ENCODE measurements around the gene TNNT1.
"Not testable (repeated sequence)": the region's sequence is repeated elsewhere in the genome, so short reads cannot be mapped to it uniquely, and the experiment has no call there.

TNNT1 gene

DNA sequence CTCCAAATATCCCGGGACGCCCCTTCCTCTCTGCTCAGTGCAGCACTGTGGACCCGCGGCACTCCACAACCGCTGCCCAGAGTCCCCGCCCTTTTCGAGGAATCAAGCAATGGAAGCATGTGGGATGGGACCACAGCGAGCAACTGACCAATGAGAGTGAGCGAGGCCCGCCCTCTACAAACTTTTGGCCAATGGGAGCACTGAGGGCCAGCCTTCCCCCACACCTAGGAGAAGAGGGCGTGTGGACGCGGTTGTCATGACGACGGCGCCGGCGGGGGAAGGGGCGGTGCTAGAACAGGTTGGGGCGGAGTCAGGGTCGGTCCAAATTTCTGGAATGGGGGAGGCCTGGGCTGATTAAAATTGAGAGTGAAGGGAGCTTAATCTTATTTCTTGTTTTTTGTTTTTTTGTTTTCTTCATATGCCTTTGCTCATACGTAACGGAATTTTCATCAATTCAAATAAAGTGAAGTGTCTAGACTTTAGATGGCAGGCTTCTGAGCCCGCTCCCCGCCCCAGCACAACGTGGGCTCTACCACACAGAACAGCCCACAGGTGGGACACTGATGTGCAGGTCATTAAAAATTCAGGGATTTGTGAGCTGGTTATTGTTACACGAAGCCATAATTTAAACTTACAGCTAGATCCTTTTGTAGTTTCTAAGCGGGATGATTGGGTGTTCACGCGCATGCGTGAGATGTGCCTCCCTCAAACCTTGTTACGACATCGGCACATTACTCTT, 17.7 kb upstream of the TNNT1 start, which contains the start of gene DNAAF3:
Gene DNAAF3, minus strand, starts transcription at position 84 of the 739 bp plus-strand sequence. CDS start 200 bp downstream, outside the sequence.
- peak; percentile 99 for DNase-seq

DNA sequence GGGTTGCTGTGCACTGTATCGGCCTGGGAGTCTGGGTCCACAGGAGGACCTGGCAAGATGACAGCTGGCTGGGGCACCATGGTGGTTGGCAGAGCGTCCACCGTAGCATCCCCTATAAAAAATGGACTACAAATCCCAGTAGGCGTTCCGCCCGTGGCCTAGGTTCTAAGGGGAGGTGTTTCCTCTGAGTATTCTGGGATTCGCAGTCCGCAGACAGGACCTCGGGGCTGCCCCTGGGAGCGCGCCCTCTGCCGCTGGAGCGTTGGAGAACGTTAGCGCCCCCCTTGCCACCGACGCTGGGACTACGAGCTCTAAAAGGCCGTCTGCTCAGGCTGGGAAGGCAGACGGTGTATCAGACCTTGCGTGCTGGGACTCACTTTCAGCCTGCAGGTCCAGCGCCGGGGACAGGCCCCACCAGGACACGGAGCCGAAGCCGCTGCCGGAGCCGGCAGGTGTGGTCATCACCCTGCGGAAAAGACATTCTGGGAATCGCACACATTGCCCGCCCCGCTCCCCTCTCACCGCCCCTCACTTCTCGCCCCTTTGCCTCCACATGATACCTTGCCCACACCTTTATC, 17.0 kb upstream of the TNNT1 start:
- peak; percentile 94 for DNase-seq

DNA sequence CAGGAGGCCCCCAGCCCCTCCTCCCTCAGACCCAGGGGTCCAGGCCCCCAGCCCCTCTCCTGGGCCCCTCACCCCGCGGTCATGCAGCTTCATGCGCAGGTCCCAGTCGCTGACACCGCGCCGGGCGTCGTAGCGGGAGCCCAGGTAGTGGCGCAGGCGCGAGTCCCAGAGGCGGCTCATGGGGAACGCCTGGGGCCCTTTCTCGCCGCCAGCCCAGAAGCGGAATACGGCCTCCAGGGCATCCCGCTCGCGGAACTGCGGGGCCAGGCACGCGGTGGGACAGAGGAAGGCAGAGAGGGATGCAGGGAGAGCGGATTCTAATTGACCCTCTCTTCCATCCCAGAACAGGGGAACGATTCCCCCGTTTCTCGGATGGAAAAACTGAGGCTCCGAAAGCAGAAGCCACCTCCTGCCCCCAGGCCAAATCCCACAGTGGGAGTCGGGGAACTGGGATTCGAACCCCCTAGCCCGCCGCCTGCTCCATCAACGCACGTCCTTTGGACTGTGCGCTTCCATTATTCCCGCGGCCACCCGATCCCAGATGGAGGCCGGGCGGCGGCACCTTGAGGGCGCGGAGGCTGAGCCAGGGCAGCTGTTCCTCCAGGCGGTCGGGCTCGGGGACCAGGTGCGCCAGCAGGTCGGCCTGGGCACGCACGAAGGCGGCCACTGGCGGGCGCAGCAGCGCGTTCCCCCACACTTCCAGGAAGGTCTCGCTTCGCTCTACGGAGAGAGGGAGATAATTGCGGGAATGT, 12.7 kb upstream of the TNNT1 start:
- no peak for DNase-seq

DNA sequence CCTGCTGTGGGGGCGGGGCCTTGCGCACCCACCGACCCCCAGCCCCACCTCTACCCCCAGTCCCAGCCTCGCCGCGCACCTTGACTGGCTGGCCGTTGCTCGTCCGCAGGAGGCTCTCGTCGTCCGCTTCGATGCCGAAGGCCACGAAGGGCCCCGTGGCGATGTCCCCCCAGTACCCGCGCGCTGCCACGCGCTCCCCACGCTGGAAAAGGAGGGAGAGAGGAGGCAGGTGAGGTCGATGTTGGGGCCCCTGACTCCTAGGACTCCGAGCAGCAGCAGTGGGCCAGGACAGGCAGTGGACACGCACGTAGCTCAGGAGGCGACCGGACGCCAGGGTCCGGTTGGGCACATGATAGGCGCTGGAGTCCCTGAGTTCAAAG, 12.0 kb upstream of the TNNT1 start:
- no peak for DNase-seq

DNA sequence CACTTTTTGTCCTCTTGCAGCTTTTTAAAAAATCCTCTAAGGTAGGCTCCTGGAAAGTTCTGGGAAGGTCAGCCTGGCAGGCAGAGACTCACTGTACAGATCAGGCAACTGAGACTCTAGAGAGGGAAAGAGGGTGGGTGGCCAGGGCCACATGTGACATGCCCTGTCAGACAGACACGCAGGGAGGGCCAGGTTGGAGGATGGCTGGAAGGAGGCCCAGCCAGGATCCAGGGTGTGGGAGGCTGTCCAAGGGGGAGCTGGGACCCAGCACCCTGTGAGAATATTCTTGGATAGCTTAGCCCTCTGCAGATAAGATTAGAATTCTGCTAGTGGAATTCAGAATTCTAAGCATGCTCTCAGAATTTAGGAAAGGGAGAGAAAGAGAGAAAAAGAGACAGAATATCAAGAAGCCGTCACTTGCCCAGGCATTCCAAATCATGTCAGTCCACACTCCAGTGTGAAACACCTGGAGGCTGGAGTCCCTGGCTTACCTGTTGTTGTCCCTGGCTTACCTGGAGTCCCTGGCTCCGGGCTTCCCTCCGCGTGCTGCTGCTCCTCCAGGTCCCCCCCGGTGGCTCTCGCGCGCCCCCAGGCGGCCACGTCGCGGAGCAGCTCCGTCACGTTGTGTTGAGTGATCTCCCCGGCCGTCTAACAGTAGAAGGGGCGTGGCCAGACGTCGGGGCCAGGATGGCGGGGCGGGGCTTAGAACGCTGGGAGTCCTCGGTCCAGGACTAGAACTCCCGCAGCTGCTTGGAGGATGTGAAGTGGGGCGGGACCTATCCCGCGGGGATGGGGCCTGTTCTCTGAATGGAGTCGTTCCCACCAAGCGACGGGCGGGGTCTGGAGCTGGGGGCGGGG, 11.4 kb upstream of the TNNT1 start:
- DNase-seq, result peak; percentile 96

DNA sequence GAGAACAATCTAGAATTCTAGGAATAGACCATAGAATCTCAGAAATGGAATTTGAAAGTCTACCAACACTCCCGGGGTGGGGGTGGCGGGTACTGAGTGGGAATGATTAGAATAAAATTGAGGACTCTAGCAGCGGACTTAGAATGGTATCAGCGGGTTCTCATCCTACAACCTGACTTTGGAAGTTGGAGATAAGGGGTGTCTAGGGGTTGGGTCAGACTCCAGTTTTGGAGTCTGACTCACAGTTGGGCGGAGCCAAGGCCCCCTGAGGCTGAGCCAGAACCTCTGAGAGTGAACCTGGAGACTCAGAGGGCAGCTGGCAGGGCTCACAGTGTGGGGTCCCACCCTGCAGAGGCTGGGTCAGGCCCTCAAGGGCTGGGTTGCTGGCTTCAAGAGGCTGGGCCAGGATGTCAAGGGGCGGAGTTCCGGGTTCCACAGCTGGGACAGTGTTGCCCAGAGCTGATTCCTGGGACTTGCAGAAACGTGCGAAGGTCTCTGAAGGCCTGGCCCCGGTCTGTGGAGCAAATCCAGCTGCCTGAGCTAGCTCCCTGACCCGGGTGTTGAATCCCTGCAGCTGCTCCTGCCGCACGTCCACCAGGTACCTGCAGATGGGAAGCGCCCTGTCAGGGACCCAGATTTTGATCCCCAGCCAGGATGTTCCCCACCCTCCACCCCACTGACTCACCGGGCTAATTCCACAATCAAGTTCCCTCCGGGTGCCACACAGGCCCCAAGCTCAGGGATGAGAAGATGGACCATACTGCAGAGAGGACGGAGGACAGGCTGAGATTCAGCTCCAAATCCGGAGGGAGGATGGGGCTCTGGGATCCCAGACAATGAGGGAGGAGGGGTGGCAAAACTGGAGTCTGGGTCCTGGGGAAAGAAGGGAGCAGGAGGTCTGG, 10.1 kb upstream of the TNNT1 start:
- no peak for DNase-seq

DNA sequence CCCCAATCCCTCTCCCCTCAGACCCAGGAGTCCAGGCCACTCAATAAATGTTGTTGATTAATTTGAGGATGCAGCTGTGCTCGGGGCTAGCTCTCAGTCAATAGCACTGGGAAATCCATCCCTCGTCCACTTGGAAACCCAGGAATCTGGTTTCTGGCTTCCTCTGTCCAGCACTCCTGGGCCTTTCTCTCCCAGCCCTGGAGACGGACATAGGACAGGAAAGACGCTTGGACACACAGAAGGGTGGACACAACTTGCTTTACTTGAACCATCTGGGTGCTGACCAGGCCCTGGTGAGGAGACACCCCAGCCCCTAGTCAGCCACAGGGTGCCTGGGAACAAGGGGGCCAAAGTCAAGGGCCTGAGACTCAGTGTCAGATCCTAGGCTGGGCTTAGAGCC, 9.4 kb upstream of the TNNT1 start:
- DNase-seq, result no peak

DNA sequence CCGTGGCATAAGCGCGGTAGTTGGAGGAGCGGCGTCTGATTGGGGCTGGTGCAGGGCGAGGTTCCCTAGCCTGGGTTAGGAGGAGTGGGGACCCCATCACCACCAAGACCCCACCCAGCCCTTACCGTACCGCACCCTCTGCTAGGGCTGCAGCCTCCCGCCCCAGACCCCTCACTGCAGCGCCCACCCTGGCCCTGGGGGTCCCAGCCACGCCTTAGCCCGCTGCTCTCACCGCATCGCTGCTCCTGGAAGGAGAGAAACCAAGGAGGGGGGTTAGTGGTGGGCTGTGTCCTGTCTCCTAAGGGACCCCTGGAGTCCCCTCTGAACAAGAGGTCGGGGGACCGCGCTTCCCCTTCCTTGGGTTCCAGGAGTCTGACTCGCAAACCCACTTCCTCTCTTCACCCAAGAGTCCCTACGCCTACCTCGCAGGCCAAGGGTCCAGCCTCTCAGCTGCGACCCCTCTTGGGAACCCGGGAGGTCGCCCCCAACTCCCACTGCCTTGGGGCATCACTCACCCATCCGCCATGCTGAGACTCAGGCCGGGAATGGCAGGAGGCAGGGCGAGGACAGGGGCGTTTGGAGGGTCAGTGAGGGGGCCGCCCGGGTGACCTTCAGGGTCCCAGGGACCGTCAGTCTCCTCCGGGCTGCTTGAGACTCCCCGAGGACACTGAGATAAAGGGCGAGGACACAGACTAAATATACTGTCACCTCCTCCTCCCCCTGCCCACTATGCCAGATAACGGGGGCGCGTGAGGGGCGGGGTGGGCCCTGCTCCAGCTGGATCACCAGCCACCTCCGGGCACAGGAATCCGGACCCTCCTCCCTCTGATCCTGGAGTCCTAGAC, 8.3 kb upstream of the TNNT1 start, which contains the start of gene TNNI3:
Gene TNNI3, minus strand, starts transcription at position 669 of the 845 bp plus-strand sequence. Its CDS starts 143 bp downstream, at position 526.
- DNase-seq, result no peak

DNA sequence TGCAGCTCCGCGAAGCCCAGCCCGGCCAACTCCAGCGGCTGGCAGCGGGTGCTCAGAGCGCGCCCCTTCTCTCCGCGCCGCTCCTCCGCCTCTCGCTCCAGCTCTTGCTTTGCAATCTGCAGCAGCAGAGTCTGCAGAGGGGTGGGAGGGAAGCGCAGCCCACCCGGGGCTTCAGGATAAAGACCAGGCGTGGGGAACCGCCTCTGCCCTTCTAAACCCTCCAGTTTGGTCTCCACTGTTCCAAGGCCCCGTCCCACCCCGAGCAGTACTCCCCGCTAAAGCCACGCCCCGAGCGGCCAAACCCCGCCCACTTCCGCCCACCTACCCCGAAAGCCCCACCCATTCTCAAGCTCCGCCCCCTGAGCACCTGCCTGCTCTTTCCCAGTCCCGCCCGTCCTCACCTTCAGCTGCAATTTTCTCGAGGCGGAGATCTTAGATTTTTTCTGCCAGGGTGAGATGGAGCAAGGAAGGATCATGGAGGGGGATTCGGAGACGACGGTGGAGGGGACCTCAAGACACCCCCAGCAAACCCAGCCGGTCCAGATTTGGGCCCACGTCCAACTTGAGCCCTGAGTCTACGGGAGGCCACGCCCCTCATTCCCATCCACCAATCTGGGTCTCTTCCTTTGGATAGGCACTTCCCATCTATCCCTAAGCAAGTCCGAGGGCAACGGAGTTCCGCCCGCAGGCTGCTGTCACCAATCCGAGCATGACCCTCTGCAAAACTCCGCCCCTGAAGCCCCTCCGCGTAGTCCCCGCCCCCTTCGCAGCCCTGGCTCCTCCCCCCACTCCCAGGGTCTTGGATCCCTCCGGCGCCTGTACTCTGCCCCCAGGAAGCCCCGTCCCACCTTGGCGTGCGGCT, 7.4 kb upstream of the TNNT1 start:
- peak; percentile 63 for DNase-seq

DNA sequence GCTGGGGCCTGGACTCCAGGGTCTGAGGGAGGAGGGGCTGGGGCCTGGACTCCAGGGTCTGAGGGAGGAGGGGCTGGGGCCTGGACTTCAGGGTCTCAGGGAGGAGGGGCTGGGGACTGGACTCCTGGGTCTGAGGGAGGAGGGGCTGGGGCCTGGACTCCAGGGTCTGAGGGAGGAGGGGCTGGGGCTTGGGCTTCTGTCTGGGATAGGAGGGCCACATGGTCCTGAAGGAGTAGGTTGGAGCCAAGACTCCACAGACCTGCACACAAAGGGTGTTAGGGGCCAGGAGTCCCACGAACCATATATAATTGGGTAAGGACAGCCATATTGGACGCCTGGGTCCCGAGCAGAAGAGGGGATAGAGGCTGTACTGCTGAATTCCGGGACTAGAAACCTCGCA, 6.8 kb upstream of the TNNT1 start:
- DNase-seq, result not testable (repeated sequence)

DNA sequence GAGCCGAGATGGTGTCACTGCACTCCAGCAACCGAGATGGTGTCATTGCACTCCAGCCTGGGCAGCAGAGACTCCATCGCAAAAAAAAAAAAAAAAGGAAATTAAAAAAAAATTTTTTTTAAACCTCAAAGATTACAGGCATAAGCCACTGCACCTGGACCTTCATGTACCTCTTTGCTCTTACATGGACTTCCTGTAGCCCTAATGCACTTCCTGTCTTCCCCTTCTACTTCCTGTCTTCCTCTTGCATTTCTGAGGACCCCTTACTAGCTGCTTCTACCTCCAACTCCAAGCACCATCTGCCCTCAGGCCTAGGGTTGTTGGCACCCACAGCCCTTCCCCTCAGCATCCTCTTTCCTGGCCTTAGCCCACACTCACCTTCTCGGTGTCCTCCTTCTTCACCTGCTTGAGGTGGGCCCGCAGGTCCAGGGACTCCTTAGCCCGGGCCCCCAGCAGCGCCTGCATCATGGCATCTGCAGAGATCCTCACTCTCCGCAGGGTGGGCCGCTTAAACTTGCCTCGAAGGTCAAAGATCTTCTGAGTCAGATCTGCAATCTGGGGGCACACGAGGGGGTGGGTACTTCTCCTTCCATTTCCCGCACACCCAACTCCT, 4.8 kb upstream of the TNNT1 start:
- DNase-seq, result no peak

DNA sequence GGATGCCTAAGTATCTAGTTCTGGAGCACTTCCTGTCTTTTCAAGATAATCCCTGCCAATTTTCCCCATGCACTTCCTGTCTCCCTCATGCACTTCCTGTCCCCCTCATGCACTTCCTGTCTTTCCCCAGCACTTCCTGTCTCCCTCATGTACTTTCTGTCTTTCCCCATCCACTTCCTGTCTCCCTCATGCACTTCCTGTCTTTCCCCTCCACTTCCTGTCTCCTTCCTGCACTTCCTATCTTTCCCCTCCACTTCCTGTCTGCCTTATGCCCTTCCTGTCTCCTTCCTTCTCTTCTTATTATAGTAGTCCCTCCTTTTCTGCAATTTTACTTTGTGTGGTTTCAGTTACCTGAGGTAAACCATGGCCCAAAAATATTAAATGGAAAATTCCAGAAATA, 3.0 kb upstream of the TNNT1 start:
- no peak for DNase-seq

DNA sequence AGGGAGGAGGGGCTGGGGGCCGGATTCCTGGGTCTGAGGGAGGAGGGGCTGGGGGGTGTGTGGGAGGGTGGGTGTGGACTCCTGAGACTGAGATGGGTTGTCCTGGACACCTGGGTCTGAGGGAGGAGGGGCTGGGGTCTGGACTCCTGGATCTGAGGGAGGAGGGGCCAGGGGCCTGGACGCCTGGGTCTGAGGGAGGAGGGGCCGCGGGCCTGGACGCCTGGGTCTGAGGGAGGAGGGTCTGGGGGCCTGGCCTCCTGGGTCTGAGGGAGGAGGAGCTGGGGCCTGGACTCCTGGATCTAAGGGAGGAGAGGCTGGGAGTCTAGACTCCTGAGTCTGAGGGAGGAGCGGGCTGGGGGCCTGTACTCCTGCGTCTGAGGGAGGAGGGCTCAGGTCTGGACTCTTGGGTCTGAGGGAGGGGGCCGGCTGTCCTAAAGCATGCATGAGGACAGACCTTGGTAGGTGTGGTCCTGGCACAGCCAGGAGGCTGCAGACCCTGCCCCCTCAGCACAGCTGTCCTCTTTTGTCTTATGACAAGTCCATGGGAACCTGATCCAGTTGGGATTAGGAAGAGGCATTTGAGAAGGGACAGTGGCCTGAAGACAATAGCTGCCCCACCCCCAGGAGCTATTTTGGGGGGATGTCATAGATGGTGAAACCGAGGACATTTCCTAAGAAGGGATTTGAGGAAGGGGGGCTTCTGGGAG, 1.3 kb downstream of the TNNT1 start:
- peak; percentile 50 for DNase-seq

DNA sequence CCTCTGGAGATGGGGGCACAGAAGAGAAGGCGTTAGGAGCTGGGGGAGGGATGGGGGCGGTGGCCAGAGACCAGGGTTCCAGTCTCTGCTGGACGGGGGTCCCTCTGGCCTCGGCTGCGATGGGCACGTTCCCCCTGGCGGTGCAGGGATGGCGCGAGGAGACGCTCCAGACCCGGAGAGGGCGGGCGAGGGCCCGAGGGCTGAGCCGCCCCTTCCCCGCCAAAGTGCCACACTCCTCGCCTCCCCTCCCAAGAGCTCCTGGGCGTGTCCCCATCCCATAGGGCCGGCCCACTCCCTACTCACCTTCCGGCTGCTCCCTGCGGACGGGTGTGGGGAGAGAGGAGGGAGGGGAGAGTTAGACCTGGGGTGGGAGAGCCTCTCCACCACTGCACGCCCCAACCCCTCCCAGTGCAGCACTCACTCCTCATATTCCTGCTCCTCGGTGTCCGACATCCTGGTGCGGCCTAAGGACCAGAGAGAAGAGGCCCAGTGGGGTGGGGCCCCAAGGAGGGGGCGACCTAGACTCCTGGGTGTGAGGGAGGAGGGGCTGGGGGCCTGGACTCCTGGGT, 2.2 kb downstream of the TNNT1 start:
- DNase-seq, result peak; percentile 39

DNA sequence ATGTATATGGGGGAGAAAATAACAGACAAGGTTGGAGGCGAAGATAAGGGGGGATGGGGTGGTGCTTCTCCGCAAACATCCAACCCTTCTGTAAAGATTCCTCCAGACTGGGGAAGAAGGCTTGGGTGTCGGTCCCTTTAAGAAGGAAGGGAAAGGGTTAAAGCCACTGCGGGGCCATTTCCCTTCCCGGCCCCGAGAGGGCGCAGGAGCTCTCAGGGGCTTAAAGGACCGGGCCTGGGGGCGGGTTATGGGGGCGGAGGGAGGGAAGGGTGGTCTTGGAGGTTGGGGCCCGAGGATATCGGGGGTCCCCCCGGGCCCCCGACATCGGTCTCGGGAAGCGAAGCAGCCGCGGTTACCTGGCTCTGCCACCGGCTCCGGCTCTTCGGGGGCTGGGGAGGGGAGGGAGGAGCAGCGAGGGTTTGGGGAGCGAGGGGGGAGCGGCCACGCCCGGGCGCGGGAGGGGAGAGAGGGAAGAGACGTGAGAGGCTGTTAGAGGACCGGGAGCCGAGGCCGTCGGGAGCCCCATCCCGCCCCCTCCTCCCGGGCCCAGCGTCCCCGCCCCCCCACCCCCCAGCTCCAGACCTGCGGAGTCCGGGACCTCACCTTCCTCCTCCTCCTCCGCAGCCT, 2.8 kb downstream of the TNNT1 start:
- peak; percentile 70 for DNase-seq

DNA sequence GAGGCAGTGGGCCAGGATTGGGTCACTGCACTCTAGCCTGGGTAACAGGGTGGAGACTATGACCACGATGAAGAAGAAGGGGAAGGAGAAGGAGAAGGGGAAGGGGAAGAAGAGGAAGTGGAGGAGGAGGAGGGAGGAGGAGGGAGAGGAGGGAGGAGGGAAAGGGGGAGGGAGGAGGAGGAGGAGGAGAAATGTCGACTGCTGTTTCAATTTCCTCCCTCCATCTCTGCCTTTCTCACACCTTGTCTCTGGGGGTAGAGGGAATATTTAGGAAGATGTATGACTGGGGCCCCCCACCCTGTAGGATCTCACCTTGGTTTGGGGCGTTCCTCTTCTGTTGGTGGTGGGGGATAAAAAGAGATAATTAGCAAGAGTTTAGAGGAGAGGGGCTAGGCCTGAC, 3.8 kb downstream of the TNNT1 start:
- DNase-seq, result no peak

DNA sequence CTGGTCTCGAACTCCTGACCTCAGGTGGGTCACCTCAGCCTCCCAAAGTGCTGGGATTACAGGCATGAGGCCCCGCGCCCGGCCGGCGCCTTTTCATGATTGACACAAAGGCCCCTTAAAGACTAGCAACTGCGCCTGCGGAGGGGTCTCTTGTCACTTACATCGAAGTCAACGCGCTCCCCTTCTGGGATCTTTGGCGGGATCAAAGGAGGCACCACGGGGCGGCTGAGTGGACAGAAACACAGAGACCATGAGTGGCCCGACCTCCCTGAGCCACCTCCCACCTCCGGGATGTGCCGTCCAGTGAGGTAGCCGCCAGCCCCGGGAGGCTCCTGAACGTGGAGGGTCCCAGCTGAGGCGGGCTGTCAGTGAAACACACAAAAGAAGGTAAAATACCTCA, 7.3 kb downstream of the TNNT1 start:
- no peak for DNase-seq

DNA sequence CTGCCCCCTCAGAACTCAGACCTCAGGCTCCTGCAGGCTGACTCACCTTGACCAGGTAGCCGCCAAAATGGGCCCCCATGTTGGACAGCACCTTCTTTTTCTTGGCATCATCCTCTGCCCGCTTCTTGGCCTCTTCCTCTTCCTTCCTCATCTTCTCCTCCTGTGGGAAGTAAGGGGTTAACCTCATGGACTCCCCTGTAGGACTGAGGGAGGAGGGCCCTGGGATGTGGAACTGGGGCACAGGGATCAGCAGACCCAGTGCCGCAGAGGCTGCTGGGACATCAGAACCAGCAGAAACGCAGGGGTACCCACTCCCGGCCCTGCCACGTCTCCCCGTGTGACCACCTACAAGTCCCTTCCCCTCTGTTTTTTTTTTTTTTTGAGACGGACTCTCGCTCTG, 11.1 kb downstream of the TNNT1 start:
- DNase-seq, result no peak

Data from DMS53 (cell line).